IMR-90 (cell line): ENCODE data around the gene ZNF580. TPM values are rescaled to one million over a fixed set of nuclear protein-coding genes. Genes with fewer than 3 reads are reported as not detected.
A peak's percentile ranks its signal among the peaks of the same experiment; 100 is the strongest.

ENCODE experiments used
- ATAC-seq: fragments of 200-7000 bp; cut with Tn5 transposase; 2 replicates; pipeline ENCODE4 v1.9.1; 2020; ENCODE audit warnings: low read depth, mild to moderate bottlenecking, moderate library complexity
- BruUV-seq: library from RNA; stranded (reverse); fragments of 400-500 nt; replicated peaks from 2 replicates; lab custom pipeline; 2021; lab: Mats Ljungman, UMichigan
- CTCF ChIA-PET: fragments of 300-600 bp; formaldehyde crosslinking; extraction: SDS; loops from one replicate; lab custom pipeline; 2021; ENCODE audit warnings: antibody characterized with exemption; lab: Yijun Ruan, JAX
- POLR2A ChIA-PET: fragments of 300-600 bp; sonication (Branson Sonifier 250); formaldehyde crosslinking; loops from one replicate; lab custom pipeline; 2022; ENCODE audit warnings: antibody characterized with exemption; ENCODE audit not compliant: unreplicated experiment; lab: Charles Lee
- DNase-seq: peaks from one replicate; pipeline ENCODE4 v3.0.0; 2013
- H2AFZ ChIP-seq: replicated peaks from 2 replicates; pipeline ENCODE3; 2013; ENCODE audit warnings: low read length, mild to moderate bottlenecking; ENCODE audit not compliant: poor library complexity
- H2AK5ac ChIP-seq: 2 replicates; pipeline ENCODE4 v1.6.1; 2013; ENCODE audit warnings: low read depth, low read length, inconsistent platforms
- H2AK9ac ChIP-seq: replicated peaks from 2 replicates; pipeline ENCODE3; 2013; ENCODE audit warnings: mild to moderate bottlenecking, low read depth, low read length, moderate library complexity; ENCODE audit not compliant: poor library complexity
- H2BK120ac ChIP-seq: 2 replicates; pipeline ENCODE4 v1.6.1; 2013; ENCODE audit warnings: low read depth, low read length, inconsistent platforms
- H2BK15ac ChIP-seq: 3 replicates; pipeline ENCODE4 v1.6.1; 2013; ENCODE audit warnings: low read depth, low read length, inconsistent platforms
- H2BK20ac ChIP-seq: 2 replicates; pipeline ENCODE4 v1.6.1; 2013; ENCODE audit warnings: low read depth, mild to moderate bottlenecking, inconsistent platforms, low read length, moderate library complexity
- H2BK5ac ChIP-seq: 2 replicates; pipeline ENCODE4 v1.6.1; 2013; ENCODE audit warnings: mild to moderate bottlenecking, low read depth, low read length, inconsistent platforms; ENCODE audit not compliant: poor library complexity, severe bottlenecking
- H3K14ac ChIP-seq: replicated peaks from 2 replicates; pipeline ENCODE4 v1.6.1; 2013; ENCODE audit warnings: low read depth, low read length, inconsistent platforms
- H3K18ac ChIP-seq: 2 replicates; pipeline ENCODE4 v1.6.1; 2013; ENCODE audit warnings: low read depth, low read length, control low read depth
- H3K23ac ChIP-seq: 2 replicates; pipeline ENCODE4 v1.6.1; 2013; ENCODE audit warnings: low read depth, low read length, inconsistent platforms
- H3K27ac ChIP-seq: 2 replicates; pipeline ENCODE4 v1.5.1; 2013; ENCODE audit warnings: mild to moderate bottlenecking, control low read depth, low read length; ENCODE audit not compliant: insufficient read depth
- H3K27me3 ChIP-seq: 2 replicates; pipeline ENCODE4 v1.6.1; 2013; ENCODE audit warnings: low read length; ENCODE audit not compliant: control insufficient read depth, insufficient read depth
- H3K36me3 ChIP-seq: 2 replicates; pipeline ENCODE4 v1.6.1; 2013; ENCODE audit warnings: low read length, mixed read lengths; ENCODE audit not compliant: control insufficient read depth, insufficient read depth
- H3K4ac ChIP-seq: 2 replicates; pipeline ENCODE4 v1.6.1; 2013; ENCODE audit warnings: low read depth, low read length, inconsistent platforms
- H3K4me1 ChIP-seq: 2 replicates; pipeline ENCODE4 v1.6.1; 2013; ENCODE audit warnings: low read length, mixed read lengths; ENCODE audit not compliant: control insufficient read depth, insufficient read depth
- H3K4me2 ChIP-seq: 2 replicates; pipeline ENCODE4 v1.6.1; 2013; ENCODE audit warnings: low read depth, mild to moderate bottlenecking, control low read depth, low read length, moderate library complexity
- H3K4me3 ChIP-seq: 2 replicates; pipeline ENCODE4 v1.5.1; 2013; ENCODE audit warnings: low read depth, mild to moderate bottlenecking, control low read depth, low read length, moderate library complexity; ENCODE audit not compliant: insufficient read depth
- H3K56ac ChIP-seq: 2 replicates; pipeline ENCODE4 v1.6.1; 2013; ENCODE audit warnings: low read length, inconsistent platforms; ENCODE audit not compliant: insufficient read depth; ENCODE audit errors: extremely low read depth
- H3K79me1 ChIP-seq, 2 experiments: 2 replicates each; pipeline ENCODE4 v1.6.1; 2013; ENCODE audit warnings: low read length in 2 of 2, inconsistent platforms in 1 of 2, low read depth in 1 of 2
- H3K9ac ChIP-seq: 2 replicates; pipeline ENCODE4 v1.6.1; 2013; ENCODE audit warnings: low read depth, low read length, control low read depth
- H3K9me1 ChIP-seq: 2 replicates; pipeline ENCODE4 v1.6.1; 2013; ENCODE audit warnings: low read length, inconsistent platforms; ENCODE audit not compliant: insufficient read depth
- H3K9me3 ChIP-seq: 2 replicates; pipeline ENCODE4 v1.6.1; 2013; ENCODE audit warnings: low read length; ENCODE audit not compliant: control insufficient read depth, insufficient read depth
- H4K20me1 ChIP-seq: 2 replicates; pipeline ENCODE4 v1.6.1; 2013; ENCODE audit warnings: low read length, inconsistent platforms; ENCODE audit not compliant: insufficient read depth
- H4K5ac ChIP-seq: 2 replicates; pipeline ENCODE4 v1.6.1; 2013; ENCODE audit warnings: mild to moderate bottlenecking, low read depth, low read length, control low read depth
- H4K8ac ChIP-seq, 2 experiments: 2 replicates each; pipeline ENCODE4 v1.6.1; 2013; ENCODE audit warnings: low read depth in 2 of 2, low read length in 2 of 2, control low read depth in 1 of 2, inconsistent platforms in 1 of 2
- H4K91ac ChIP-seq: 2 replicates; pipeline ENCODE4 v1.6.1; 2013; ENCODE audit warnings: low read depth, low read length, inconsistent platforms; ENCODE audit not compliant: insufficient read depth
- USF2 ChIP-seq: fragments of 150-350 bp; IDR thresholded peaks from 2 replicates; pipeline ENCODE4 v1.6.1; 2017; ENCODE audit warnings: mild to moderate bottlenecking, antibody characterized with exemption, low read length, low read depth
- WGBS, 2 experiments: methylation state at CpG; one replicate each; pipeline versions ENCODE4 v1.1.5 to v1.1.7; 2013; ENCODE audit warnings: missing lambda C conversion rate in 2 of 2; ENCODE audit not compliant: insufficient read length in 1 of 2; ENCODE audit errors: extremely low coverage in 2 of 2; 5-methylcytosine and 5-hydroxymethylcytosine counted together
- dilution Hi-C: fragments of 300-500 bp; cut with HindIII; formaldehyde crosslinking; loops from one replicate; pipeline ENCODE4 v1.14.3; 2018; ENCODE audit warnings: low sequenced_read_pairs; ENCODE audit not compliant: unreplicated experiment
- in situ Hi-C: fragments of 300-500 bp; cut with MboI; formaldehyde crosslinking; loops from 3 replicates; pipeline ENCODE4 v1.14.3; 2019; ENCODE audit warnings: low sequenced_read_pairs, inconsistent platforms, mixed read lengths
- intact Hi-C: fragments of 100-400 bp; cut with micrococcal nuclease; formaldehyde crosslinking; loops from 2 replicates; pipeline ENCODE4 v1.10.0; 2022
- polyA plus RNA-seq, 3 experiments: library from polyadenylated mRNA; depleted of rRNA; stranded (reverse); fragments of >200 nt; gene quantifications; 2 replicates each; pipeline ENCODE4 v1.2.3, GENCODE V29; 2012; ENCODE audit warnings: low replicate concordance in 1 of 3
- total RNA-seq: library from RNA; depleted of rRNA; stranded (reverse); fragments of >200 nt; gene quantifications from 2 replicates; pipeline ENCODE4 v1.2.3, GENCODE V29; 2012

ZNF580 gene
- total and polyA plus RNA-seq, 2 of the 4 experiments (the other 2 are of a cell fraction), result 1.4 to 36.9 TPM

GRCh38 chr19:55684946-55685681, 44.3 kb downstream of the ZNF580 start:
- intact Hi-C loops, result no loop called here

More at GRCh38 chr19:55684946-55685681, 44.3 kb downstream of the ZNF580 start:
- Histone ChIP-seq H2BK120ac (no peak overlapping the region), H3K27me3 (no peaks in the 10 kb centered on the region), H3K4ac (no peak overlapping the region), H2BK20ac (no peak overlapping the region), H2BK15ac (no peak overlapping the region), H2AK9ac (peak overlapping the region; percentile 28), H3K23ac (no peak overlapping the region), H3K4me3 (no peak overlapping the region), H4K8ac (no peak overlapping the region), H4K91ac (no peak overlapping the region), H2AK5ac (no peak overlapping the region), H3K56ac (no peak overlapping the region), H3K9me3 (no peaks in the 10 kb centered on the region), H3K9ac (no peak overlapping the region), H3K4me1 (peaks cover 5% of the 10 kb centered on the region), H2AFZ (no peak overlapping the region), H2BK5ac (no peak overlapping the region), H4K5ac (no peak overlapping the region), H3K36me3 (peaks cover 59% of the 10 kb centered on the region), H3K9me1 (peaks cover 8% of the 10 kb centered on the region; the same call in 1 of the 2 replicates), H3K14ac (no peak overlapping the region), H3K79me1 (peaks cover 24 to 64% of the 10 kb centered on the region in 2 experiments), H3K18ac (no peak overlapping the region), H4K20me1 (peaks cover 76% of the 10 kb centered on the region), H3K27ac (no peak overlapping the region), H3K4me2 (no peak overlapping the region)
- DNase-seq (no peak), ATAC-seq (no peak)
- 95% methylated on average over 33 of the region's 60 CpGs; no CpG with 5 or more reads in 1 of the 2 experiments for WGBS, 2 experiments
- in situ Hi-C loops, result loop anchor here (25.0 kb wide), 1 partner anchor 452 kb away; the partner anchor contains the start of gene ZNF444
- TF ChIP-seq USF2, result no peak
- no TSS peak for BruUV-seq
- dilution Hi-C loops, result no loop called here
- ChIA-PET POLR2A (no interaction called here), CTCF (no interaction called here)
